MM.1S (cell line): ENCODE data around the gene SRPK3.
"Not testable (repeated sequence)": the region's sequence is repeated elsewhere in the genome, so short reads cannot be mapped to it uniquely, and the experiment has no call there.

Source experiments
- DNase-seq: peaks from one replicate; pipeline ENCODE4 v3.0.0-alpha.2; 2015
- H2AFZ ChIP-seq: fragments of 300-600 bp; sonication (generic); 2 replicates; pipeline ENCODE4 v1.6.0; 2016; ENCODE audit warnings: antibody characterized with exemption, low read length
- H3F3A ChIP-seq: fragments of 300-600 bp; sonication (generic); 2 replicates; pipeline ENCODE4 v1.6.1; 2016; ENCODE audit warnings: mild to moderate bottlenecking, antibody characterized with exemption, low read length, moderate library complexity, mixed read lengths; ENCODE audit not compliant: insufficient read depth
- H3K27ac ChIP-seq: fragments of 300-600 bp; sonication (generic); 2 replicates; pipeline ENCODE4 v1.5.1; 2016; ENCODE audit warnings: mild to moderate bottlenecking, low read length
- H3K27me3 ChIP-seq: fragments of 300-600 bp; sonication (generic); replicated peaks from 2 replicates; pipeline ENCODE4 v1.6.0; 2016; ENCODE audit warnings: low read length; ENCODE audit not compliant: insufficient read depth
- H3K36me3 ChIP-seq: fragments of 300-600 bp; sonication (generic); replicated peaks from 2 replicates; pipeline ENCODE4 v1.6.1; 2016; ENCODE audit warnings: mild to moderate bottlenecking, low read length, mixed read lengths; ENCODE audit not compliant: insufficient read depth
- H3K4me1 ChIP-seq: fragments of 300-600 bp; sonication (generic); 2 replicates; pipeline ENCODE4 v1.6.1; 2016; ENCODE audit warnings: low read length, mixed read lengths
- H3K4me2 ChIP-seq: fragments of 300-600 bp; sonication (generic); 2 replicates; pipeline ENCODE4 v1.6.0; 2016; ENCODE audit warnings: low read depth, low read length
- H3K4me3 ChIP-seq: fragments of 300-600 bp; sonication (generic); 2 replicates; pipeline ENCODE4 v1.5.1; 2016; ENCODE audit warnings: low read length, mixed read lengths
- H3K79me2 ChIP-seq: fragments of 300-600 bp; sonication (generic); 2 replicates; pipeline ENCODE4 v1.6.1; 2016; ENCODE audit warnings: mixed run types, low read length, mixed read lengths
- H3K9ac ChIP-seq: fragments of 300-600 bp; sonication (generic); 2 replicates; pipeline ENCODE4 v1.6.1; 2016; ENCODE audit warnings: low read length, mixed read lengths
- H3K9me2 ChIP-seq: fragments of 300-600 bp; sonication (generic); replicated peaks from 2 replicates; pipeline ENCODE4 v1.6.1; 2016; ENCODE audit warnings: mild to moderate bottlenecking, low read length, mixed read lengths; ENCODE audit not compliant: insufficient read depth
- H3K9me3 ChIP-seq: fragments of 300-600 bp; sonication (generic); replicated peaks from 2 replicates; pipeline ENCODE4 v1.6.1; 2016; ENCODE audit warnings: mild to moderate bottlenecking, low read length, mixed read lengths; ENCODE audit not compliant: insufficient read depth
- H4K20me1 ChIP-seq: fragments of 300-600 bp; sonication (generic); 2 replicates; pipeline ENCODE4 v1.6.1; 2016; ENCODE audit warnings: mild to moderate bottlenecking, low read length, moderate library complexity, mixed read lengths; ENCODE audit not compliant: insufficient read depth
- EZH2 ChIP-seq: fragments of 300-600 bp; sonication (generic); optimal IDR thresholded peaks from 2 replicates; pipeline ENCODE3; 2017; ENCODE audit warnings: low read depth, mild to moderate bottlenecking, antibody characterized with exemption, low read length, mixed read lengths
- EZH2phosphoT487 ChIP-seq: fragments of 300-600 bp; sonication (generic); IDR thresholded peaks from 2 replicates; pipeline ENCODE4 v1.6.1; 2018; ENCODE audit warnings: antibody characterized with exemption, low read length
- TF ChIP-seq, protein P1 (sequence below): fragments of 300-600 bp; sonication (generic); IDR thresholded peaks from 2 replicates; pipeline ENCODE4 v1.5.1; 2016; ENCODE audit warnings: antibody characterized with exemption, low read length, mixed read lengths

The SRPK3 gene

DNA sequence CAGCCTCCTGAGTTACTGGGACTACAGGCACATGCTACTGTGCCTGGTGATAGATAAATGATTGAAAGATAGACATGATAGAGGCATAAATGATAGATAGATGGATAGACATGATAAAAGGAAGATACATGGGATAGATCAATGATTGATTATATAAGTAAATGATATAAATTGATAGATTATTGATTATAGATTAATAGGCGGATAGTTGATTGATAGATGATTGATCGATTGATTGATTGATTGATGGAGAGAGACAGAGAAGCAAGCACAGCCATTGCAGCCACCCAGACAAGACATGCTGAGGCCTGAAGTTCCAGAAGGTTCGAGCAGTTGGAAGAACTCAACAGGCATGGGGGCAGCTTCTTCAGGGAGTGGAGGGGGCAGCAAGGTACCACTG, 34.5 kb upstream of the SRPK3 start:
- Histone ChIP-seq H3K9me3 (no peaks in the 10 kb centered on the region), H3K9ac (no peak overlapping the region), H3K9me2 (no peaks in the 10 kb centered on the region), H3K4me3 (no peak overlapping the region), H3K36me3 (no peaks in the 10 kb centered on the region), H3K27ac (no peak overlapping the region), H4K20me1 (no peaks in the 10 kb centered on the region), H3K4me2 (no peak overlapping the region), H2AFZ (no peak overlapping the region), H3K79me2 (no peaks in the 10 kb centered on the region), H3K27me3 (no peaks in the 10 kb centered on the region), H3F3A (no peaks in the 10 kb centered on the region), H3K4me1 (no peaks in the 10 kb centered on the region)
- TF ChIP-seq EZH2 (no peak), EZH2phosphoT487 (no peak)
- TF ChIP-seq, protein P1, sequence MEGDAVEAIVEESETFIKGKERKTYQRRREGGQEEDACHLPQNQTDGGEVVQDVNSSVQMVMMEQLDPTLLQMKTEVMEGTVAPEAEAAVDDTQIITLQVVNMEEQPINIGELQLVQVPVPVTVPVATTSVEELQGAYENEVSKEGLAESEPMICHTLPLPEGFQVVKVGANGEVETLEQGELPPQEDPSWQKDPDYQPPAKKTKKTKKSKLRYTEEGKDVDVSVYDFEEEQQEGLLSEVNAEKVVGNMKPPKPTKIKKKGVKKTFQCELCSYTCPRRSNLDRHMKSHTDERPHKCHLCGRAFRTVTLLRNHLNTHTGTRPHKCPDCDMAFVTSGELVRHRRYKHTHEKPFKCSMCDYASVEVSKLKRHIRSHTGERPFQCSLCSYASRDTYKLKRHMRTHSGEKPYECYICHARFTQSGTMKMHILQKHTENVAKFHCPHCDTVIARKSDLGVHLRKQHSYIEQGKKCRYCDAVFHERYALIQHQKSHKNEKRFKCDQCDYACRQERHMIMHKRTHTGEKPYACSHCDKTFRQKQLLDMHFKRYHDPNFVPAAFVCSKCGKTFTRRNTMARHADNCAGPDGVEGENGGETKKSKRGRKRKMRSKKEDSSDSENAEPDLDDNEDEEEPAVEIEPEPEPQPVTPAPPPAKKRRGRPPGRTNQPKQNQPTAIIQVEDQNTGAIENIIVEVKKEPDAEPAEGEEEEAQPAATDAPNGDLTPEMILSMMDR: no peak
- no peak for DNase-seq

DNA sequence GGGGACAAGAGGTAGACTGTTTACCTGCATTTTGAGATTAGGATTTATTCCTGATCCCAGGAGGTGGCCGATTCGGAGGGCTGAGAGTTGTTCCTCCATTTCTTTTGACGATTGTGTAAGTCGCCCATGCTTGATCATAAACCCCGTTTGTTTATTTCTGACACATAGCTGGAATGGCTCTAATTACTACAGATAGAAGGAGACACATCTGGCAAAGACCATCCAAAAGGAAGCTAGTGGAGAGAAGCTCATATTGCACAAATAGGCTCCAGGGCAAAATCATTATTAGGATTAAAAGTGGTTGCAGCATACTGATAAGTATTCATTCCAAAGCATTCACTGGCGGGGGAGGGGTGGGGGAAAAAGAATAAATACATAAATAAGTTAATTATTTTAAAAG, 33.9 kb upstream of the SRPK3 start:
- not testable (repeated sequence) for H3K9ac ChIP-seq, H4K20me1 ChIP-seq, DNase-seq, H3F3A ChIP-seq, H3K36me3 ChIP-seq, H2AFZ ChIP-seq, H3K9me3 ChIP-seq, H3K79me2 ChIP-seq, H3K4me3 ChIP-seq, H3K4me1 ChIP-seq, H3K4me2 ChIP-seq, H3K9me2 ChIP-seq, H3K27ac ChIP-seq, H3K27me3 ChIP-seq

DNA sequence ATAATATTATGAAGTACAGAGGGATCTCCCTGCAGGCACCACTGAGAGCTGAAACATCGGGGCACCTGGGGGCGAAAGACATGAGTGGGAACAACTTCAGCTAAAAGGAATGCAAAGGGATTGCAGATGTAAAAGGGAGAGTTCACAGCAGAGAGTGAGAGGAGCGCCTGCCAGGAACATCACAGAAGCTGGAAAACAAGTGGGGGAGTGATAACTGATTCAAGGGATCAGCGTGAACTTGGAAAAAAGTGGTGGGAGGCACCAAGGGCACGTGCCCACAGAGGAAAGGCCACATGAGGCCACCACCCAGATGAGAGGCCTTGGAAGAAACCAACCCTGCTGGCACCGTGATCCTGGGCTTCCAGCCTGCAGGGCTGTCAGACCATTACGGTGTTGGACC, 31.8 kb upstream of the SRPK3 start:
- not testable (repeated sequence) for H3K4me1 ChIP-seq, DNase-seq, H2AFZ ChIP-seq, H3K4me3 ChIP-seq, H3K4me2 ChIP-seq, H3K9me2 ChIP-seq, H3K9ac ChIP-seq, H4K20me1 ChIP-seq, H3K36me3 ChIP-seq, H3F3A ChIP-seq, H3K27ac ChIP-seq, H3K9me3 ChIP-seq, H3K27me3 ChIP-seq, H3K79me2 ChIP-seq

DNA sequence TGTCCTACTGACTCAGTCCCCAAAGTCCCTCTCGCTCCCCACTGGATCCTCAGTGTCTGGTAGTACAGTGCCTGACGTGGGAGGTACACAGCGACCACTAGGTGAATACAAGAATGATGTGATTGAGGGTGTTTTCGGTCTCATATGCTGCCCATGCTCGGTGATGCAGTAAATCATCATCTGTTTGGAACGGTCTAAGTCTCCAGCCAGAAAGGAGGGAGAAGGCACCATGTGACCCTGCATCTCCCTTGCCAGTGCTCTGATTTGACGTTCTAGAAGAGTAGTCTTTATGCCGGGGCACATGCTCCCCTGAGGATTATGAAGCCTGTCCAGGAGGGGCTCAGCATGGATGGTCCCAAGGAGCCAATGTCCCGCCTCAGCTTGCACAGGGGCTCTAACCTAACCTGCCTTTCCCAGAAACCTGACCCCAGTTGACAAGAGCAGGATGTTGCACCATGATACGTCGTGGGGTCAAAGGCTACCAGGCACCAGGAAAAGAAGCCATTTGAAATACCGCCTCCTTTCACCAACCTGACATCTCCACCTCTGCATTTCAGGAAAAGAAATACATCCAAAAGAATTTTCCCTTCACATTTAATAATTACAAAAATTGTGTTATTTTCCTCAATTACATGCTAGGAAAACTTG, 30.6 kb upstream of the SRPK3 start:
- Histone ChIP-seq H3K4me2 (no peak overlapping the region), H3K36me3 (no peaks in the 10 kb centered on the region), H3K9ac (no peak overlapping the region), H4K20me1 (no peaks in the 10 kb centered on the region), H3K79me2 (no peaks in the 10 kb centered on the region), H3K27me3 (no peaks in the 10 kb centered on the region), H3K4me3 (no peak overlapping the region), H2AFZ (no peak overlapping the region), H3F3A (no peaks in the 10 kb centered on the region), H3K9me3 (no peaks in the 10 kb centered on the region), H3K4me1 (no peaks in the 10 kb centered on the region), H3K27ac (no peak overlapping the region), H3K9me2 (no peaks in the 10 kb centered on the region)
- TF ChIP-seq, protein P1: no peak
- TF ChIP-seq EZH2phosphoT487: no peak
- no peak for TF ChIP-seq EZH2
- DNase-seq: no peak
